CD14-positive monocyte (primary cell): ENCODE data around the gene CYTH1. TPM values are rescaled to one million over a fixed set of nuclear protein-coding genes. Genes with fewer than 3 reads are reported as not detected.

ENCODE experiments used
- DNase-seq, 3 donors: peaks; one replicate each; pipeline ENCODE4 v3.0.0-alpha.2; 2011 to 2022
- H2AFZ ChIP-seq: 2 replicates; pipeline ENCODE4 v1.6.0; 2012; ENCODE audit warnings: mild to moderate bottlenecking, low read depth, low read length, inconsistent platforms; ENCODE audit not compliant: insufficient read depth, poor library complexity, severe bottlenecking
- H3K27ac ChIP-seq, 2 donors: 1 replicate in 1 of 2; 2 replicates in 1 of 2; pipeline ENCODE4 v1.5.1; 2012 to 2013; ENCODE audit warnings: low read length in 2 of 2, control low read depth in 1 of 2, inconsistent platforms in 1 of 2, low read depth in 1 of 2, mild to moderate bottlenecking in 1 of 2
- H3K27me3 ChIP-seq, 2 donors: one replicate each; pipeline versions ENCODE4 v1.6.0 to v1.6.1; 2011 to 2013; ENCODE audit warnings: low read length in 2 of 2; ENCODE audit not compliant: control insufficient read depth in 2 of 2, insufficient read depth in 2 of 2
- H3K36me3 ChIP-seq, 2 donors: replicated peaks in 1 of 2; 1 replicate in 1 of 2; 2 replicates in 1 of 2; pipeline versions ENCODE4 v1.5.1 to v1.6.1; 2012 to 2013; ENCODE audit warnings: low read length in 2 of 2, control low read depth in 1 of 2, inconsistent platforms in 1 of 2, mild to moderate bottlenecking in 1 of 2; ENCODE audit not compliant: insufficient read depth in 2 of 2, control insufficient read depth in 1 of 2
- H3K4me1 ChIP-seq, 2 donors: 1 replicate in 1 of 2; 2 replicates in 1 of 2; pipeline versions ENCODE4 v1.5.1 to v1.6.1; 2012 to 2013; ENCODE audit warnings: low read length in 2 of 2, control low read depth in 1 of 2, inconsistent platforms in 1 of 2, mild to moderate bottlenecking in 1 of 2, moderate library complexity in 1 of 2; ENCODE audit not compliant: insufficient read depth in 2 of 2, control insufficient read depth in 1 of 2
- H3K4me2 ChIP-seq: replicated peaks from 2 replicates; pipeline ENCODE3; 2012; ENCODE audit warnings: low read length, moderate library complexity, mild to moderate bottlenecking; ENCODE audit not compliant: poor library complexity, severe bottlenecking; ENCODE audit errors: extremely low read depth
- H3K4me3 ChIP-seq, 3 experiments: fragments of 200-600 bp in 1 of 3; sonication (generic) in 1 of 3; replicated peaks in 1 of 3; 1 replicate in 2 of 3; 2 replicates in 1 of 3; pipeline ENCODE4 v1.5.1; 2011 to 2013; ENCODE audit warnings: low read length in 3 of 3, mild to moderate bottlenecking in 3 of 3, control low read depth in 2 of 3, low read depth in 2 of 3, inconsistent platforms in 1 of 3, moderate library complexity in 1 of 3
- H3K79me2 ChIP-seq: 2 replicates; pipeline ENCODE4 v1.6.0; 2012; ENCODE audit warnings: mild to moderate bottlenecking, control low read depth, inconsistent platforms, low read length, moderate library complexity; ENCODE audit not compliant: insufficient read depth
- H3K9ac ChIP-seq: 2 replicates; pipeline ENCODE4 v1.6.0; 2017; ENCODE audit warnings: low read length, mild to moderate bottlenecking; ENCODE audit not compliant: insufficient read depth, poor library complexity, severe bottlenecking
- H3K9me3 ChIP-seq, 2 donors: replicated peaks in 1 of 2; 1 replicate in 1 of 2; 2 replicates in 1 of 2; pipeline versions ENCODE4 v1.5.1 to v1.6.1; 2012 to 2013; ENCODE audit warnings: low read length in 2 of 2, control low read depth in 1 of 2; ENCODE audit not compliant: control insufficient read depth in 1 of 2, insufficient read depth in 1 of 2
- H4K20me1 ChIP-seq: 2 replicates; pipeline ENCODE4 v1.6.0; 2012; ENCODE audit warnings: mild to moderate bottlenecking, low read length, control low read depth, moderate library complexity; ENCODE audit not compliant: insufficient read depth
- H3K27ac Mint-ChIP-seq, 7 donors: one replicate each; pipeline ENCODE4 v1.8.0; 2020; ENCODE audit warnings: mild to moderate bottlenecking in 7 of 7, mixed read lengths in 7 of 7, moderate library complexity in 6 of 7, inconsistent platforms in 2 of 7
- H3K27me3 Mint-ChIP-seq, 3 donors: one replicate each; pipeline ENCODE4 v1.8.0; 2021 to 2022; ENCODE audit warnings: low read depth in 3 of 3, mild to moderate bottlenecking in 3 of 3, mixed read lengths in 3 of 3, moderate library complexity in 3 of 3, inconsistent platforms in 1 of 3
- H3K36me3 Mint-ChIP-seq, 2 donors: one replicate each; pipeline ENCODE4 v1.8.0; 2020; ENCODE audit warnings: mixed read lengths in 2 of 2, inconsistent platforms in 1 of 2, mild to moderate bottlenecking in 1 of 2
- H3K4me1 Mint-ChIP-seq: one replicate; pipeline ENCODE4 v1.8.0; 2020; ENCODE audit warnings: mild to moderate bottlenecking, mixed read lengths
- H3K4me3 Mint-ChIP-seq, 2 donors: one replicate each; pipeline ENCODE4 v1.8.0; 2020; ENCODE audit warnings: mild to moderate bottlenecking in 2 of 2, mixed read lengths in 2 of 2, moderate library complexity in 1 of 2
- H3K9me3 Mint-ChIP-seq, 7 donors: one replicate each; pipeline ENCODE4 v1.8.0; 2020 to 2022; ENCODE audit warnings: mixed read lengths in 7 of 7, mild to moderate bottlenecking in 6 of 7, moderate library complexity in 6 of 7, inconsistent platforms in 2 of 7
- CTCF ChIP-seq: fragments of 200-600 bp; IDR thresholded peaks from one replicate; pipeline ENCODE4 v1.8.0; 2022; ENCODE audit warnings: antibody characterized with exemption, mild to moderate bottlenecking
- WGBS: methylation state at CpG from one replicate; pipeline ENCODE4 v1.1.5; 2013; ENCODE audit warnings: missing lambda C conversion rate; ENCODE audit not compliant: insufficient coverage; 5-methylcytosine and 5-hydroxymethylcytosine counted together
- intact Hi-C, 2 donors: fragments of 100-400 bp; cut with micrococcal nuclease; formaldehyde crosslinking; loops; one replicate each; pipeline versions ENCODE4 v1.15.0 to v1.15.1; 2023
- polyA plus RNA-seq, 3 donors: library from polyadenylated mRNA; depleted of rRNA in 1 of 3; unstranded in 2 of 3; stranded (reverse) in 1 of 3; fragments of 300-500 nt in 2 of 3; fragments of >200 nt in 1 of 3; fragmentation: Illumina TruSeq in 2 of 3; gene quantifications; 1 replicate in 2 of 3; 2 replicates in 1 of 3; pipeline ENCODE4 v1.2.3, GENCODE V29; 2012 to 2021

The CYTH1 gene
- polyA plus RNA-seq, 3 donors, result 68.6 to 211 (median 80.9) TPM

- Histone ChIP-seq H3K4me3 (peak overlapping the region; percentile 73 to 87 (median 84)), H3K36me3 (no peaks in the 10 kb centered on the region), H3K4me2 (peak overlapping the region; percentile 95), H4K20me1 (peaks cover 33% of the 10 kb centered on the region), H3K27ac (peak overlapping the region; percentile 90 to 93), H3K79me2 (peaks cover 62% of the 10 kb centered on the region), H2AFZ (no peak overlapping the region), H3K27me3 (no peaks in the 10 kb centered on the region), H3K9ac (peak overlapping the region; percentile 97), H3K9me3 (no peaks in the 10 kb centered on the region), H3K4me1 (peaks cover 55 to 58% of the 10 kb centered on the region in 2 donors)
- H3K4me3 Mint-ChIP-seq, result peak overlapping the region; percentile 95 to 97
- intact Hi-C loops, result loop anchor here in 1 of 2 donors (5.0 kb wide), 1 partner anchor 44 kb away; no protein-coding TSS in a partner anchor
- DNase-seq, result peak in 2 of 3 donors; percentile 19 to 31
- H3K27ac Mint-ChIP-seq, result peak overlapping the region; percentile 91 to 95 (median 94)
- peaks cover 0 to 2% (median 0%) of the 10 kb centered on the region in 3 donors for H3K27me3 Mint-ChIP-seq
- no peak for TF ChIP-seq CTCF
- WGBS, result under 1% methylated on average over 63 of the region's 68 CpGs
- H3K9me3 Mint-ChIP-seq, result no peaks in the 10 kb centered on the region
- peaks cover 0 to 8% of the 10 kb centered on the region in 2 donors for H3K36me3 Mint-ChIP-seq
- peaks cover 48% of the 10 kb centered on the region for H3K4me1 Mint-ChIP-seq
Measured at GRCh38 chr17:78781104-78781892, 775 bp downstream of the CYTH1 start.

GRCh38 chr17:78780335-78780734, 1.7 kb downstream of the CYTH1 start:
- Histone ChIP-seq H3K36me3 (no peaks in the 10 kb centered on the region), H3K4me1 (peaks cover 62 to 68% of the 10 kb centered on the region in 2 donors), H3K27ac (peak overlapping the region; percentile 90 to 93), H3K79me2 (peaks cover 72% of the 10 kb centered on the region), H3K4me2 (peak overlapping the region; percentile 95), H3K9ac (peak overlapping the region; percentile 97), H2AFZ (no peak overlapping the region), H3K9me3 (no peaks in the 10 kb centered on the region), H4K20me1 (peaks cover 42% of the 10 kb centered on the region), H3K4me3 (peak overlapping the region; percentile 73 to 87 (median 84)), H3K27me3 (no peaks in the 10 kb centered on the region)
- Mint-ChIP-seq H3K4me1 (peaks cover 58% of the 10 kb centered on the region), H3K36me3 (peaks cover 0 to 8% of the 10 kb centered on the region in 2 donors), H3K27ac (peak overlapping the region; percentile 94 to 100 (median 97)), H3K9me3 (no peaks in the 10 kb centered on the region), H3K4me3 (peak overlapping the region; percentile 90 to 95), H3K27me3 (peaks cover 0 to 2% (median 0%) of the 10 kb centered on the region in 3 donors)
- no peak for DNase-seq
- WGBS, result no CpG with 5 or more reads among the region's 6 CpGs
- intact Hi-C loops, result loop anchor here in 1 of 2 donors (5.0 kb wide), 1 partner anchor 43 kb away; no protein-coding TSS in a partner anchor
- TF ChIP-seq CTCF, result no peak
